Stimulated activated CD8-positive, alpha-beta memory T cell treated with anti-CD3 and anti-CD28 coated beads, Interleukin-7, amount 100 ng/mL, for 4 hours (primary cell): ENCODE data around the gene ACOT13.
"Not testable (repeated sequence)": the region's sequence is repeated elsewhere in the genome, so short reads cannot be mapped to it uniquely, and the experiment has no call there.

Source experiments
- DNase-seq, 2 donors: peaks; one replicate each; pipeline ENCODE4 v3.0.0-alpha.2; 2020; ENCODE audit warnings: low read depth in 2 of 2

The ACOT13 gene

GRCh38 chr6:24662236-24662635 is 4.6 kb upstream of the ACOT13 start:
- no peak for DNase-seq

- DNase-seq = no peak
Observed at GRCh38 chr6:24663189-24663588, 3.7 kb upstream of the ACOT13 start.

GRCh38 chr6:24664046-24664987 is 2.6 kb upstream of the ACOT13 start:
- no peak for DNase-seq

GRCh38 chr6:24666097-24666640 is 708 bp upstream of the ACOT13 start:
- DNase-seq = peak in 1 of 2 donors; percentile 30

- DNase-seq = no peak
Observed at GRCh38 chr6:24667378-24667803, 514 bp downstream of the ACOT13 start.

GRCh38 chr6:24668066-24668996 is 1.5 kb downstream of the ACOT13 start:
- DNase-seq = not testable (repeated sequence)

- DNase-seq = no peak
Observed at GRCh38 chr6:24668997-24669361, 2.1 kb downstream of the ACOT13 start.

GRCh38 chr6:24670492-24670891 is 3.6 kb downstream of the ACOT13 start:
- DNase-seq = not testable (repeated sequence)

GRCh38 chr6:24671077-24671476 is 4.2 kb downstream of the ACOT13 start:
- not testable (repeated sequence) for DNase-seq

- no peak for DNase-seq
Observed at GRCh38 chr6:24672620-24673182, 5.8 kb downstream of the ACOT13 start.

- no peak for DNase-seq
Observed at GRCh38 chr6:24673625-24674024, 6.7 kb downstream of the ACOT13 start.

- DNase-seq = not testable (repeated sequence)
Observed at GRCh38 chr6:24678792-24679352, 12.0 kb downstream of the ACOT13 start.

- no peak for DNase-seq
Observed at GRCh38 chr6:24680582-24680981, 13.7 kb downstream of the ACOT13 start.

- DNase-seq = no peak
Observed at GRCh38 chr6:24683297-24684296, 16.7 kb downstream of the ACOT13 start.

- no peak for DNase-seq
Observed at GRCh38 chr6:24686408-24686807, 19.5 kb downstream of the ACOT13 start.

- DNase-seq = no peak
Observed at GRCh38 chr6:24686946-24687345, 20.1 kb downstream of the ACOT13 start.

- no peak for DNase-seq
Observed at GRCh38 chr6:24689964-24690363, 23.1 kb downstream of the ACOT13 start.

- no peak for DNase-seq
Observed at GRCh38 chr6:24690593-24690992, 23.7 kb downstream of the ACOT13 start.

- no peak for DNase-seq
Observed at GRCh38 chr6:24691550-24691949, 24.7 kb downstream of the ACOT13 start.

GRCh38 chr6:24692003-24692402 is 25.1 kb downstream of the ACOT13 start:
- DNase-seq = no peak
